H9 (cell line): ENCODE data around the gene MAN1A1. TPM values are rescaled to one million over a fixed set of nuclear protein-coding genes. Genes with fewer than 3 reads are reported as not detected.

Experiments used
- DNase-seq: peaks from one replicate; pipeline ENCODE4 v3.0.0-alpha.2; 2017
- H2AFZ ChIP-seq: one replicate; pipeline ENCODE4 v1.6.1; 2013; ENCODE audit warnings: mild to moderate bottlenecking, low read length, control low read depth, moderate library complexity
- H2AK5ac ChIP-seq: 2 replicates; pipeline ENCODE4 v1.6.1; 2013; ENCODE audit warnings: low read length, control low read depth, mixed read lengths; ENCODE audit not compliant: insufficient read length
- H2BK120ac ChIP-seq: one replicate; pipeline ENCODE4 v1.6.1; 2013; ENCODE audit warnings: low read depth, mild to moderate bottlenecking, low read length, control low read depth, inconsistent platforms; ENCODE audit not compliant: poor library complexity, severe bottlenecking
- H2BK12ac ChIP-seq: 2 replicates; pipeline ENCODE4 v1.6.1; 2013; ENCODE audit warnings: low read length, control low read depth, mixed read lengths, low read depth; ENCODE audit not compliant: insufficient read length
- H2BK15ac ChIP-seq: 2 replicates; pipeline ENCODE4 v1.6.1; 2013; ENCODE audit warnings: low read depth, low read length, control low read depth
- H2BK20ac ChIP-seq: one replicate; pipeline ENCODE4 v1.6.1; 2013; ENCODE audit warnings: low read depth, mild to moderate bottlenecking, low read length, control low read depth, inconsistent platforms; ENCODE audit not compliant: poor library complexity, severe bottlenecking
- H2BK5ac ChIP-seq: 2 replicates; pipeline ENCODE4 v1.6.1; 2013; ENCODE audit warnings: low read length, control low read depth, mixed read lengths; ENCODE audit not compliant: insufficient read length
- H3K14ac ChIP-seq: 2 replicates; pipeline ENCODE4 v1.6.1; 2013; ENCODE audit warnings: low read length, control low read depth; ENCODE audit not compliant: insufficient read depth
- H3K18ac ChIP-seq: 2 replicates; pipeline ENCODE4 v1.6.1; 2013; ENCODE audit warnings: low read depth, mild to moderate bottlenecking, mixed read lengths, low read length, control low read depth; ENCODE audit not compliant: insufficient read length
- H3K23ac ChIP-seq: 2 replicates; pipeline ENCODE4 v1.6.1; 2013; ENCODE audit warnings: low read length, control low read depth, mixed read lengths, low read depth; ENCODE audit not compliant: insufficient read length
- H3K23me2 ChIP-seq: 2 replicates; pipeline ENCODE4 v1.6.1; 2013; ENCODE audit warnings: low read depth, mild to moderate bottlenecking, mixed read lengths, low read length, control low read depth; ENCODE audit not compliant: insufficient read length, poor library complexity, severe bottlenecking
- H3K27ac ChIP-seq: 2 replicates; pipeline ENCODE4 v1.5.1; 2013; ENCODE audit warnings: low read length, control low read depth, mixed read lengths, low read depth; ENCODE audit not compliant: insufficient read length
- H3K27me3 ChIP-seq: 2 replicates; pipeline ENCODE4 v1.6.1; 2013; ENCODE audit warnings: low read length, control low read depth, inconsistent platforms; ENCODE audit not compliant: insufficient read depth
- H3K4ac ChIP-seq: 2 replicates; pipeline ENCODE4 v1.6.1; 2013; ENCODE audit warnings: low read depth, mild to moderate bottlenecking, control low read depth, inconsistent platforms, low read length, moderate library complexity
- H3K4me1 ChIP-seq: 2 replicates; pipeline ENCODE4 v1.6.1; 2013; ENCODE audit warnings: low read length, control low read depth, inconsistent platforms; ENCODE audit not compliant: insufficient read depth
- H3K4me2 ChIP-seq: 2 replicates; pipeline ENCODE4 v1.6.1; 2013; ENCODE audit warnings: low read length, control low read depth, mixed read lengths; ENCODE audit not compliant: insufficient read length, insufficient read depth
- H3K56ac ChIP-seq: 2 replicates; pipeline ENCODE4 v1.6.1; 2013; ENCODE audit warnings: low read depth, mild to moderate bottlenecking, mixed read lengths, low read length, control low read depth; ENCODE audit not compliant: insufficient read length
- H3K79me1 ChIP-seq: 2 replicates; pipeline ENCODE4 v1.6.1; 2013; ENCODE audit warnings: low read depth, mild to moderate bottlenecking, moderate library complexity, low read length, control low read depth, inconsistent platforms; ENCODE audit not compliant: insufficient read depth, poor library complexity, severe bottlenecking
- H3K79me2 ChIP-seq: 2 replicates; pipeline ENCODE4 v1.6.1; 2013; ENCODE audit warnings: low read length, control low read depth, inconsistent platforms; ENCODE audit not compliant: insufficient read depth
- H3K9ac ChIP-seq: 2 replicates; pipeline ENCODE4 v1.6.1; 2013; ENCODE audit warnings: low read length, control low read depth, mixed read lengths; ENCODE audit not compliant: insufficient read length; ENCODE audit errors: extremely low read depth
- H3K9me3 ChIP-seq: one replicate; pipeline ENCODE4 v1.6.1; 2013; ENCODE audit warnings: low read depth, low read length, inconsistent platforms; ENCODE audit not compliant: control insufficient read depth
- H3T11ph ChIP-seq: one replicate; pipeline ENCODE4 v1.6.1; 2013; ENCODE audit warnings: mild to moderate bottlenecking, low read length, control low read depth, inconsistent platforms
- H4K20me1 ChIP-seq: one replicate; pipeline ENCODE4 v1.6.1; 2013; ENCODE audit not compliant: control insufficient read depth, insufficient read length, insufficient read depth
- H4K5ac ChIP-seq: 2 replicates; pipeline ENCODE4 v1.6.1; 2013; ENCODE audit warnings: low read depth, mild to moderate bottlenecking, mixed read lengths, low read length, control low read depth; ENCODE audit not compliant: insufficient read length
- H4K8ac ChIP-seq: replicated peaks from 2 replicates; pipeline ENCODE4 v1.6.1; 2013; ENCODE audit warnings: low read length, control low read depth, mixed read lengths, low read depth; ENCODE audit not compliant: insufficient read length
- H4K91ac ChIP-seq: 2 replicates; pipeline ENCODE4 v1.6.1; 2013; ENCODE audit warnings: low read depth, mild to moderate bottlenecking, moderate library complexity, mixed read lengths, low read length, control low read depth; ENCODE audit not compliant: insufficient read length
- H3K27ac Mint-ChIP-seq, 3 experiments: 2 replicates in 2 of 3; 3 replicates in 1 of 3; pipeline ENCODE4 v1.8.0; 2020 to 2021; ENCODE audit warnings: mixed read lengths in 3 of 3, mild to moderate bottlenecking in 1 of 3, moderate library complexity in 1 of 3
- H3K27me3 Mint-ChIP-seq: 2 replicates; pipeline ENCODE4 v1.8.0; 2021; ENCODE audit warnings: low read depth, mild to moderate bottlenecking, moderate library complexity, mixed read lengths
- H3K36me3 Mint-ChIP-seq, 3 experiments: 2 replicates in 2 of 3; 3 replicates in 1 of 3; pipeline ENCODE4 v1.8.0; 2020 to 2021; ENCODE audit warnings: low read depth in 3 of 3, mixed read lengths in 3 of 3; ENCODE audit not compliant: insufficient read depth in 1 of 3
- H3K4me1 Mint-ChIP-seq, 2 experiments: 2 replicates each; pipeline ENCODE4 v1.8.0; 2020; ENCODE audit warnings: mixed read lengths in 2 of 2
- H3K4me3 Mint-ChIP-seq, 2 experiments: 2 replicates in 1 of 2; 3 replicates in 1 of 2; pipeline ENCODE4 v1.8.0; 2020 to 2021; ENCODE audit warnings: mild to moderate bottlenecking in 2 of 2, mixed read lengths in 2 of 2, moderate library complexity in 1 of 2
- H3K9me3 Mint-ChIP-seq, 2 experiments: 2 replicates in 1 of 2; 3 replicates in 1 of 2; pipeline ENCODE4 v1.8.0; 2020; ENCODE audit warnings: mild to moderate bottlenecking in 2 of 2, mixed read lengths in 2 of 2, moderate library complexity in 1 of 2
- WGBS: extraction: QIAGEN DNeasy Blood & Tissue Kit; methylation state at CpG from one replicate; pipeline ENCODE4 v1.1.7; 2013; ENCODE audit warnings: missing lambda C conversion rate, low lambda C conversion rate, mixed read lengths; ENCODE audit not compliant: insufficient read length; ENCODE audit errors: extremely low coverage; 5-methylcytosine and 5-hydroxymethylcytosine counted together
- total RNA-seq: library from RNA; stranded (reverse); gene quantifications from 2 replicates; pipeline ENCODE4 v1.2.1, GENCODE V29; 2021
- TF ChIP-seq, protein P1 (sequence below): fragments of 200-600 bp; sonication (generic); conservative IDR thresholded peaks from 3 replicates; pipeline ENCODE4 v1.8.0; 2021; ENCODE audit warnings: antibody characterized with exemption, mild to moderate bottlenecking

The MAN1A1 gene
- total RNA-seq, 1 experiment from 2014 or later: 1.6 TPM

DNA sequence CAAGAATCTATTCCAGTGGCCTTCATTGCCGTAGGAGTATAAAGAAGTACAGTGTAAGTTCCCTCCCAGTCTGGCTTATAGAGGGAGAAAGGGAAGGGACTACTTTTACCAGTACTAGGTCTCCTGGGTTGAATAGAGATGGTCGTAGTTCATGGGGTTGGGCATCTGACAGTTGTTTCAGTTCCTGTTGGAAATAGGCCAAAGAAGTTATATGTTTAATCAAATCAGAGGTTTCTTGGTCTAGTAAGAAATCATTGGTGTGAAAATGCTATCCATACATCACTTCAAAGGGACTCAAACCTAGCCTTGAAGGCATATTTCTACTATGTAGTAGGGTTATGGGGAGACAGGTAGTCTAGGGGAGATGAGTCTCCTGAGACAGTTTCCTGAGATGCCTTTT, 45.6 kb upstream of the MAN1A1 start:
- H3K9ac ChIP-seq: no peak overlapping the region
- no peak for DNase-seq
- no peak overlapping the region for H4K5ac ChIP-seq
- no peaks in the 10 kb centered on the region for H3K27me3 ChIP-seq
- no peak overlapping the region for H2AK5ac ChIP-seq
- no peak overlapping the region for H3K14ac ChIP-seq
- no peaks in the 10 kb centered on the region for H3K23me2 ChIP-seq
- no peaks in the 10 kb centered on the region; the same call in 1 of the 2 replicates for H3K27me3 Mint-ChIP-seq
- H3K27ac ChIP-seq: no peak overlapping the region
- H3K9me3 ChIP-seq: no peaks in the 10 kb centered on the region
- H3K27ac Mint-ChIP-seq: no peak overlapping the region
- TF ChIP-seq, protein P1, sequence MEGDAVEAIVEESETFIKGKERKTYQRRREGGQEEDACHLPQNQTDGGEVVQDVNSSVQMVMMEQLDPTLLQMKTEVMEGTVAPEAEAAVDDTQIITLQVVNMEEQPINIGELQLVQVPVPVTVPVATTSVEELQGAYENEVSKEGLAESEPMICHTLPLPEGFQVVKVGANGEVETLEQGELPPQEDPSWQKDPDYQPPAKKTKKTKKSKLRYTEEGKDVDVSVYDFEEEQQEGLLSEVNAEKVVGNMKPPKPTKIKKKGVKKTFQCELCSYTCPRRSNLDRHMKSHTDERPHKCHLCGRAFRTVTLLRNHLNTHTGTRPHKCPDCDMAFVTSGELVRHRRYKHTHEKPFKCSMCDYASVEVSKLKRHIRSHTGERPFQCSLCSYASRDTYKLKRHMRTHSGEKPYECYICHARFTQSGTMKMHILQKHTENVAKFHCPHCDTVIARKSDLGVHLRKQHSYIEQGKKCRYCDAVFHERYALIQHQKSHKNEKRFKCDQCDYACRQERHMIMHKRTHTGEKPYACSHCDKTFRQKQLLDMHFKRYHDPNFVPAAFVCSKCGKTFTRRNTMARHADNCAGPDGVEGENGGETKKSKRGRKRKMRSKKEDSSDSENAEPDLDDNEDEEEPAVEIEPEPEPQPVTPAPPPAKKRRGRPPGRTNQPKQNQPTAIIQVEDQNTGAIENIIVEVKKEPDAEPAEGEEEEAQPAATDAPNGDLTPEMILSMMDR: no peak
- no peak overlapping the region for H2BK20ac ChIP-seq
- WGBS: no CpG with 5 or more reads among the region's 2 CpGs
- H4K8ac ChIP-seq: no peak overlapping the region
- H2AFZ ChIP-seq: no peak overlapping the region
- no peaks in the 10 kb centered on the region for H3K4me1 ChIP-seq
- H3K4me1 Mint-ChIP-seq: no peaks in the 10 kb centered on the region
- no peaks in the 10 kb centered on the region for H3K79me1 ChIP-seq
- H3K9me3 Mint-ChIP-seq: peaks cover 16 to 17% of the 10 kb centered on the region in 2 experiments
- peaks cover 6 to 10% (median 7%) of the 10 kb centered on the region in 3 experiments for H3K36me3 Mint-ChIP-seq
- H3T11ph ChIP-seq: no peak overlapping the region
- H3K23ac ChIP-seq: no peak overlapping the region
- no peak overlapping the region for H2BK12ac ChIP-seq
- H2BK5ac ChIP-seq: no peak overlapping the region
- H2BK120ac ChIP-seq: no peak overlapping the region
- no peaks in the 10 kb centered on the region for H4K20me1 ChIP-seq
- no peak overlapping the region for H3K4ac ChIP-seq
- no peak overlapping the region for H2BK15ac ChIP-seq
- no peak overlapping the region for H3K4me3 Mint-ChIP-seq
- H3K18ac ChIP-seq: no peak overlapping the region
- H3K56ac ChIP-seq: no peak overlapping the region
- no peaks in the 10 kb centered on the region for H3K79me2 ChIP-seq
- H3K4me2 ChIP-seq: no peak overlapping the region
- no peak overlapping the region for H4K91ac ChIP-seq
